ENCODE data around the gene VPS50. TPM values are rescaled to one million over a fixed set of nuclear protein-coding genes. Genes with fewer than 3 reads are reported as not detected.
"Not testable (repeated sequence)": the region's sequence is repeated elsewhere in the genome, so short reads cannot be mapped to it uniquely, and the experiment has no call there.

The VPS50 gene
- total RNA-seq, 4 donors from 2014 or later, result 17.1 to 43.7 (median 26.9) TPM

- 86 to 93% methylated on average over 4 of the region's 4 CpGs for WGBS, 2 donors (ENCODE audit: low coverage in 1 of 2)
- intact Hi-C loops (cut with DNase I; ENCODE audit: low total_unique reads), result no loop called here
Observed at GRCh38 chr7:93320887-93321286, 88.7 kb downstream of the VPS50 start.

DNA sequence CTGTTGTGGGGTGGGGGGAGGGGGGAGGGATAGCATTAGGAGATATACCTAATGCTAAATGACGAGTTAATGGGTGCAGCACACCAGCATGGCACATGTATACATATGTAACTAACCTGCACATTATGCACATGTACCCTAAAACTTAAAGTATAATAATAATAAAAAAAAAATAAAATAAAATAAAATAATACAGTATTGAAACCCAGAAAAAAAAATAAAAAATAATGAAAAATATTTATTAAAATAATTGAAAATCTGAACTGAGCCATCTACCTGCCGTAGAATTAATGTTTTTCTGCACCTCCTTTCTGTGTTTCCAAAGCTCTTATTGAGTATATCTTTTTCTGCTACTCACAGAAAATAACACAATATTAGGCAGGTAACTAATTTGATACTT lies 94.1 kb downstream of the VPS50 start:
- in situ Hi-C loops (cut with MboI; ENCODE audit: low pct_ligation_motif_present in 1 of 4, low pct_unique_long_range_greater_than_20kb in 1 of 4, low sequenced_read_pairs in 3 of 4); intact Hi-C loops (cut with DNase I; ENCODE audit: low total_unique reads): not testable (repeated sequence)
- 94 to 100% methylated on average over 1 to 2 of the region's 2 CpGs for WGBS, 2 donors (ENCODE audit: low coverage in 1 of 2)

More at GRCh38 chr7:93320887-93321286, 88.7 kb downstream of the VPS50 start:
- Histone ChIP-seq H3K4me3 (no peak overlapping the region), H3K27ac (no peak overlapping the region), H3K27me3 (no peaks in the 10 kb centered on the region), H3K4me1 (no peaks in the 10 kb centered on the region), H3K36me3 (peaks cover 0 to 21% (median 5%) of the 10 kb centered on the region in 4 donors), H3K9me3 (no peaks in the 10 kb centered on the region)
- TF ChIP-seq POLR2AphosphoS5 (IDR thresholded peaks at IDR 0.05) (no peak), POLR2A (IDR thresholded peaks at IDR 0.05) (no peak), EP300 (IDR thresholded peaks at IDR 0.05; ENCODE audit: low read depth) (no peak)
- TF ChIP-seq, protein P1, sequence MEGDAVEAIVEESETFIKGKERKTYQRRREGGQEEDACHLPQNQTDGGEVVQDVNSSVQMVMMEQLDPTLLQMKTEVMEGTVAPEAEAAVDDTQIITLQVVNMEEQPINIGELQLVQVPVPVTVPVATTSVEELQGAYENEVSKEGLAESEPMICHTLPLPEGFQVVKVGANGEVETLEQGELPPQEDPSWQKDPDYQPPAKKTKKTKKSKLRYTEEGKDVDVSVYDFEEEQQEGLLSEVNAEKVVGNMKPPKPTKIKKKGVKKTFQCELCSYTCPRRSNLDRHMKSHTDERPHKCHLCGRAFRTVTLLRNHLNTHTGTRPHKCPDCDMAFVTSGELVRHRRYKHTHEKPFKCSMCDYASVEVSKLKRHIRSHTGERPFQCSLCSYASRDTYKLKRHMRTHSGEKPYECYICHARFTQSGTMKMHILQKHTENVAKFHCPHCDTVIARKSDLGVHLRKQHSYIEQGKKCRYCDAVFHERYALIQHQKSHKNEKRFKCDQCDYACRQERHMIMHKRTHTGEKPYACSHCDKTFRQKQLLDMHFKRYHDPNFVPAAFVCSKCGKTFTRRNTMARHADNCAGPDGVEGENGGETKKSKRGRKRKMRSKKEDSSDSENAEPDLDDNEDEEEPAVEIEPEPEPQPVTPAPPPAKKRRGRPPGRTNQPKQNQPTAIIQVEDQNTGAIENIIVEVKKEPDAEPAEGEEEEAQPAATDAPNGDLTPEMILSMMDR (IDR thresholded peaks at IDR 0.05), result no peak
- in situ Hi-C loops (cut with MboI; ENCODE audit: low pct_ligation_motif_present in 1 of 4, low pct_unique_long_range_greater_than_20kb in 1 of 4, low sequenced_read_pairs in 3 of 4), result no loop called here
- DNase-seq, result no peak

GRCh38 chr7:93327006-93327633 lies 95.0 kb downstream of the VPS50 start:
- Histone ChIP-seq H3K36me3 (peaks cover 0 to 5% (median 0%) of the 10 kb centered on the region in 4 donors), H3K27ac (no peak overlapping the region), H3K4me1 (no peaks in the 10 kb centered on the region), H3K4me3 (no peak overlapping the region), H3K9me3 (no peaks in the 10 kb centered on the region), H3K27me3 (no peaks in the 10 kb centered on the region)
- TF ChIP-seq, protein P1 (IDR thresholded peaks at IDR 0.05), result no peak
- TF ChIP-seq POLR2AphosphoS5 (IDR thresholded peaks at IDR 0.05) (no peak), EP300 (IDR thresholded peaks at IDR 0.05; ENCODE audit: low read depth) (no peak), POLR2A (IDR thresholded peaks at IDR 0.05) (no peak)
- DNase-seq, result no peak
- intact Hi-C loops (cut with DNase I; ENCODE audit: low total_unique reads), result no loop called here
- WGBS, 2 donors (ENCODE audit: low coverage in 1 of 2), result 90 to 97% methylated on average over 3 of the region's 3 CpGs
- in situ Hi-C loops (cut with MboI; ENCODE audit: low pct_ligation_motif_present in 1 of 4, low pct_unique_long_range_greater_than_20kb in 1 of 4, low sequenced_read_pairs in 3 of 4), result no loop called here

More for the DNA sequence above, 94.1 kb downstream of the VPS50 start:
- H3K27me3 ChIP-seq, H3K4me1 ChIP-seq, H3K9me3 ChIP-seq, H3K27ac ChIP-seq, DNase-seq, H3K4me3 ChIP-seq, H3K36me3 ChIP-seq: not testable (repeated sequence)

- Histone ChIP-seq H3K9me3 (no peaks in the 10 kb centered on the region), H3K36me3 (no peaks in the 10 kb centered on the region), H3K27me3 (no peaks in the 10 kb centered on the region), H3K4me1 (no peaks in the 10 kb centered on the region), H3K27ac (no peak overlapping the region), H3K4me3 (no peak overlapping the region)
- no peak for DNase-seq
- 89 to 93% methylated on average over 3 of the region's 3 CpGs for WGBS, 2 donors (ENCODE audit: low coverage in 1 of 2)
- TF ChIP-seq POLR2A (IDR thresholded peaks at IDR 0.05), result no peak
- no peak for TF ChIP-seq POLR2AphosphoS5 (IDR thresholded peaks at IDR 0.05)
- TF ChIP-seq, protein P1 (IDR thresholded peaks at IDR 0.05), result no peak
- TF ChIP-seq EP300 (IDR thresholded peaks at IDR 0.05; ENCODE audit: low read depth), result no peak
- intact Hi-C loops (cut with DNase I; ENCODE audit: low total_unique reads), result loop anchor here (5.0 kb wide), 1 partner anchor 339 kb away; no protein-coding TSS in a partner anchor
- in situ Hi-C loops (cut with MboI; ENCODE audit: low pct_ligation_motif_present in 1 of 4, low pct_unique_long_range_greater_than_20kb in 1 of 4, low sequenced_read_pairs in 3 of 4), result no loop called here
Observed at GRCh38 chr7:93331706-93332105, 99.5 kb downstream of the VPS50 start.

- WGBS, 2 donors (ENCODE audit: low coverage in 1 of 2), result 90 to 94% methylated on average over 2 of the region's 2 CpGs
- Histone ChIP-seq H3K27me3 (no peaks in the 10 kb centered on the region), H3K27ac (no peak overlapping the region), H3K4me1 (no peaks in the 10 kb centered on the region), H3K36me3 (no peaks in the 10 kb centered on the region), H3K4me3 (no peak overlapping the region), H3K9me3 (no peaks in the 10 kb centered on the region)
- intact Hi-C loops (cut with DNase I; ENCODE audit: low total_unique reads) (loop anchor here (5.0 kb wide), 1 partner anchor 340 kb away; no protein-coding TSS in a partner anchor), in situ Hi-C loops (cut with MboI; ENCODE audit: low pct_ligation_motif_present in 1 of 4, low pct_unique_long_range_greater_than_20kb in 1 of 4, low sequenced_read_pairs in 3 of 4) (no loop called here)
- TF ChIP-seq EP300 (IDR thresholded peaks at IDR 0.05; ENCODE audit: low read depth), result no peak
- TF ChIP-seq, protein P1 (IDR thresholded peaks at IDR 0.05), result no peak
- no peak for DNase-seq
Observed at GRCh38 chr7:93332172-93332571, 100.0 kb downstream of the VPS50 start.

All from transverse colon (tissue), 4 donors.